Hematopoietic multipotent progenitor cell treated with erythropoietin and hydrocortisone succinate and interleukin-3 and kit ligand, for 15 days (in vitro differentiated cells): ENCODE results near the gene MRPL43.

ENCODE experiments used
- DNase-seq: peaks from one replicate; pipeline ENCODE4 v3.0.0-alpha.2; 2015; ENCODE audit warnings: low spot score

The MRPL43 gene

GRCh38 chr10:100966887-100967286, 20.4 kb downstream of the MRPL43 start:
- DNase-seq, result no peak

GRCh38 chr10:100965820-100966219, 21.5 kb downstream of the MRPL43 start:
- no peak for DNase-seq

GRCh38 chr10:100963826-100964225, 23.5 kb downstream of the MRPL43 start:
- no peak for DNase-seq

GRCh38 chr10:100962351-100963080, 24.8 kb downstream of the MRPL43 start:
- no peak for DNase-seq

GRCh38 chr10:100960251-100960650, 27.0 kb downstream of the MRPL43 start:
- DNase-seq, result no peak

GRCh38 chr10:100948916-100949315, 38.4 kb downstream of the MRPL43 start:
- no peak for DNase-seq

- no peak for DNase-seq
Observed at GRCh38 chr10:100945754-100946153, 41.5 kb downstream of the MRPL43 start.

- no peak for DNase-seq
Observed at GRCh38 chr10:100943508-100943907, 43.8 kb downstream of the MRPL43 start.

GRCh38 chr10:100942229-100942628, 45.1 kb downstream of the MRPL43 start:
- no peak for DNase-seq

GRCh38 chr10:100939763-100940344, 47.4 kb downstream of the MRPL43 start:
- no peak for DNase-seq
